HFFc6 (cell line): Measurements from ENCODE around the gene LTA. TPM values are rescaled to one million over a fixed set of nuclear protein-coding genes. Genes with fewer than 3 reads are reported as not detected.

Experiments used
- DNase-seq: peaks from one replicate; pipeline ENCODE4 v3.0.0-alpha.2; 2018
- H3K27ac Mint-ChIP-seq: 2 replicates; pipeline ENCODE4 v1.8.0; 2020; ENCODE audit warnings: mild to moderate bottlenecking, mixed read lengths
- H3K27me3 Mint-ChIP-seq: 2 replicates; pipeline ENCODE4 v1.8.0; 2021; ENCODE audit warnings: mild to moderate bottlenecking, moderate library complexity, mixed read lengths; ENCODE audit not compliant: insufficient read depth
- H3K36me3 Mint-ChIP-seq: 2 replicates; pipeline ENCODE4 v1.8.0; 2021; ENCODE audit warnings: low read depth, mixed read lengths
- H3K4me1 Mint-ChIP-seq: 2 replicates; pipeline ENCODE4 v1.8.0; 2020; ENCODE audit warnings: low read depth, mixed read lengths
- H3K4me3 Mint-ChIP-seq: 2 replicates; pipeline ENCODE4 v1.8.0; 2020; ENCODE audit warnings: mild to moderate bottlenecking, moderate library complexity, mixed read lengths
- H3K9me3 Mint-ChIP-seq: 2 replicates; pipeline ENCODE4 v1.8.0; 2020; ENCODE audit warnings: mild to moderate bottlenecking, mixed read lengths
- total RNA-seq, 6 experiments: library from RNA; stranded (reverse); fragmentation: NEBNext Ultra II Directional; extraction: Animal tissue kit (Norgen Biotek cat#: 25700); gene quantifications; 2 replicates in 1 of 6; 3 replicates in 5 of 6; pipeline ENCODE4 v1.2.3, GENCODE V29; 2021
- TF ChIP-seq, protein P1 (sequence below): fragments of 200-600 bp; sonication (generic); IDR thresholded peaks from 2 replicates; pipeline ENCODE4 v1.5.0; 2021; ENCODE audit warnings: antibody characterized with exemption, mild to moderate bottlenecking

The LTA gene
- total RNA-seq, 6 experiments from 2014 or later, result not detected

GRCh38 chr6:31533455-31533841 is 38.6 kb upstream of the LTA start:
- Mint-ChIP-seq H3K9me3 (no peaks in the 10 kb centered on the region), H3K4me1 (peaks cover 24% of the 10 kb centered on the region), H3K4me3 (no peak overlapping the region), H3K27ac (peak overlapping the region; percentile 69), H3K27me3 (peaks cover 8% of the 10 kb centered on the region), H3K36me3 (peaks cover 60% of the 10 kb centered on the region)
- DNase-seq, result no peak
- TF ChIP-seq, protein P1, sequence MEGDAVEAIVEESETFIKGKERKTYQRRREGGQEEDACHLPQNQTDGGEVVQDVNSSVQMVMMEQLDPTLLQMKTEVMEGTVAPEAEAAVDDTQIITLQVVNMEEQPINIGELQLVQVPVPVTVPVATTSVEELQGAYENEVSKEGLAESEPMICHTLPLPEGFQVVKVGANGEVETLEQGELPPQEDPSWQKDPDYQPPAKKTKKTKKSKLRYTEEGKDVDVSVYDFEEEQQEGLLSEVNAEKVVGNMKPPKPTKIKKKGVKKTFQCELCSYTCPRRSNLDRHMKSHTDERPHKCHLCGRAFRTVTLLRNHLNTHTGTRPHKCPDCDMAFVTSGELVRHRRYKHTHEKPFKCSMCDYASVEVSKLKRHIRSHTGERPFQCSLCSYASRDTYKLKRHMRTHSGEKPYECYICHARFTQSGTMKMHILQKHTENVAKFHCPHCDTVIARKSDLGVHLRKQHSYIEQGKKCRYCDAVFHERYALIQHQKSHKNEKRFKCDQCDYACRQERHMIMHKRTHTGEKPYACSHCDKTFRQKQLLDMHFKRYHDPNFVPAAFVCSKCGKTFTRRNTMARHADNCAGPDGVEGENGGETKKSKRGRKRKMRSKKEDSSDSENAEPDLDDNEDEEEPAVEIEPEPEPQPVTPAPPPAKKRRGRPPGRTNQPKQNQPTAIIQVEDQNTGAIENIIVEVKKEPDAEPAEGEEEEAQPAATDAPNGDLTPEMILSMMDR, result no peak

GRCh38 chr6:31534011-31534410 is 38.1 kb upstream of the LTA start:
- no peak overlapping the region for H3K4me3 Mint-ChIP-seq
- H3K27ac Mint-ChIP-seq, result peak overlapping the region; percentile 55
- H3K36me3 Mint-ChIP-seq, result peaks cover 65% of the 10 kb centered on the region
- peaks cover 29% of the 10 kb centered on the region for H3K4me1 Mint-ChIP-seq
- TF ChIP-seq, protein P1, result no peak
- no peaks in the 10 kb centered on the region for H3K9me3 Mint-ChIP-seq
- H3K27me3 Mint-ChIP-seq, result peaks cover 8% of the 10 kb centered on the region
- no peak for DNase-seq

DNA sequence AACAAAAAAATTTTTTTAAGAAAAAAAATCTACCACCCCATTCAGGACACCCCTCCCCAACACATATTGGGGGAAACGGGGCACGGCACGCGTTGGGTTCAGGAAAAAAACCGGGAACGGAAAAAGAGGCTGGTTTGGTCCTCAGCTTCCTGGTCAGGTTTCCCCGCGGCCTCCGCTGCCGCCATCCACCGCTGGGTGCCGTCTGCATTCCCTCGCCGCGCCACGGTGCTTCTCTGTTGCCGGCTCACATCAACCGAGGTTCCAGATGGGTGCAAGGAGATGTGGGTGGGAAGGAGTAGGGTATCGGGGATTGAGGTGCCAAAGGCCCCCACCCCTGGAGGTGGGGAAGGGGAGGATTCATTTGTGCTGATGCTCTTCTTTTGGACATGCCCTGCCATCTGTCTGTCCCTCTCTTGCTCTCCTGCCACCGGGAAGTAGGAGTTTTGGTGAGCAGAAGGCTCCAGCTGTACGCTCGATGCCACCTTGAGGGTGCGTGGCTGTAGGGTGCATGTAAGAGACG is 37.5 kb upstream of the LTA start:
- Mint-ChIP-seq H3K4me1 (peaks cover 35% of the 10 kb centered on the region), H3K4me3 (no peak overlapping the region), H3K9me3 (no peaks in the 10 kb centered on the region), H3K27me3 (peaks cover 7% of the 10 kb centered on the region), H3K36me3 (peaks cover 71% of the 10 kb centered on the region), H3K27ac (peak overlapping the region; percentile 55)
- TF ChIP-seq, protein P1, result no peak
- no peak for DNase-seq

DNA sequence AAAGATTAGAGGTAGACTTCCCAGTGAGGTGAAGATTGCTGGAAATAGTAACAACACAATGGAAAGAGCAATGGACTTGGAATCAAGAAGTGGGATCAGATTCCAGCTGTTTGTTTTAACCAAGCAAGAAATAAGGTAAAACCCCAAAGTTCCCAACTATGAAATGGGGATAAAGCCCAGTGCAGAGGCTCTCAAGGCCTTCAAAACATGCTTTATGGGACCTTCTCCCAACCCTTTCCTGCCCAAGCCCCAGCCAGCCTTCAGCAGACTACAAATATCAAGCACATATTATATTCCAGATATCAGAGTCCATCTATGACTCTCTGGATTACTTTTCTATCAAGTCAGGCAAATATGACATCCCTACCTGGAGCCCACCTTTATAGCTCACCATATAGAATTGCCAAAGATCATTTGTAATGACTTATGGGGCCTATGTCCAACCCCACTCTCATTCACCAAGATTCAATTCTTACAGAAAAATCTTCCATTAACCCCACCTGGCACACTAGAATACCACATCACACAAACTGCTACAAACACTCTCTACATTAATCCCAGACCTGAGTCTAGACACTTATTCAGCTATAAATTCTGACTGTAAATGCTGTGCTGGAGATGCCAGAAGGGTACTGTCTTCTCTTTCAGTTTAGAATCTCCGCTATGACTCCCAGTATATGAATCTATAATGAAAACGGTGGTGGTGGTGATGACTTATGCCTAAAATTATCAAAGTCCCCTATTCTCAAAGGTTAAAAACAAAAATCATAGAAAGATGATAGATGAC is 36.4 kb upstream of the LTA start:
- Mint-ChIP-seq H3K27ac (peak overlapping the region; percentile 24; the same call in 1 of the 2 replicates), H3K4me1 (peaks cover 35% of the 10 kb centered on the region), H3K36me3 (peaks cover 71% of the 10 kb centered on the region), H3K27me3 (peaks cover 7% of the 10 kb centered on the region), H3K4me3 (no peak overlapping the region), H3K9me3 (no peaks in the 10 kb centered on the region)
- DNase-seq, result no peak
- TF ChIP-seq, protein P1, result no peak

DNA sequence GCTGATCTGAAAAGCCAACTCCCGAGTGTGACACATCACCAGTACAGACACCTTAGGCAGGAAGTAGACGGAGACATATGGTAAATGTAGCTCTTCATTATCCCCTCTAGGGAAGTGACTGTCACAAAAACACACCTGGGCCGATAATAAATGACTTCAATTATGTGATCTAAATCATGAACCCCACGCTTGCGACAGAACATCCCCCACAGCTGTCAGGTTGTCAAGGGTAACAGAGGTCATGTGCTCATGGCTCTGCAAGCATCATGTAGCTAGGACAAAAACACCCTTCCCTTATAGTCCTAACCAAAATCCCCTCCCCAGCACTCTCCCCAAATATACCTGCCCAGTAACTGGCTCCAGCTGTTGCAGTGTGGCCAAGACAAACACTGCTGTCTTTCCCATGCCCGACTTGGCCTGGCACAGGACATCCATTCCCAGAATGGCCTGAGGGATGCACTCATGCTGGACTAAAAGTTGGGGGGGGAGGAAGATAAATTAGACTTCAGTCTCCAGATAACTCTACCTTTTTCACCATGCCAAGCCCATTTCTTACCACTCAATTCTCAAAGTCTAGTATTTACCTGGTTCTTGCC is 33.2 kb upstream of the LTA start:
- Mint-ChIP-seq H3K4me1 (peaks cover 29% of the 10 kb centered on the region), H3K9me3 (no peaks in the 10 kb centered on the region), H3K27me3 (peaks cover 7% of the 10 kb centered on the region), H3K36me3 (peaks cover 57% of the 10 kb centered on the region), H3K27ac (peak overlapping the region; percentile 43), H3K4me3 (peak overlapping the region; percentile 88)
- TF ChIP-seq, protein P1, result no peak
- no peak for DNase-seq
